GM21723 (cell line): ENCODE measurements around the gene ATF2.
A peak's percentile ranks its signal among the peaks of the same experiment; 100 is the strongest.
"Not testable (repeated sequence)": the region's sequence is repeated elsewhere in the genome, so short reads cannot be mapped to it uniquely, and the experiment has no call there.

Experiments used
- ATAC-seq: cut with Tn5 transposase; IDR thresholded peaks from one replicate; pipeline ENCODE4 v1.9.1; 2021; ENCODE audit warnings: mild to moderate bottlenecking, moderate library complexity; ENCODE audit not compliant: unreplicated experiment

The ATF2 gene

DNA sequence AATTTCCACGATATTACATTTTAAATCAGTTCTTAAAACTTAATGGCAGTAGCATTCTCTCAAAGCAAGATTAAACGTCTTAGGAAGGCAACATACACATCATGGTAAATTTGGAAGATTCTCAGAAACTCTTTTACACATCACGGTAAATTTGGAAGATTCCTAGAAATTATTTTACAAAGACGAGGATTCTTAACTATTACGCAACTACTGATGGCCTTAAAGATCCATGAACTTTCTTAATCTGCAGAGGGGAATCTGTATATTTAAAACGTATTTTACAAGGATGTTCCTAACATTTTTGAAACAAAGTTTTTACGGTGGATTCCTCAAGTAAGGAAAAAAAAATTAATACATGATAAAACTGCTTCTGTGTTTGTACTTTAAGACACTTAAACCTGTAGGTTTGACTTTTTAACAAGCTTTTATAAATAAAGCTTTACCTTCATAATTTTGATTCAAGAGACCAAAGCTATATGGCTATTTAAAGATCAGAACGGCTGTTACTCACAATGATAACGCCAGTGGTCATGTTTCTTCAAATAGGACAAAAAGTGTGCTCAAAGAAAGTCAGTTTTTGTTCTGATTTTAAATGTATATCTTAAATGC is 1.7 kb downstream of the ATF2 start:
- ATAC-seq = no peak

- no peak for ATAC-seq
Measured at GRCh38 chr2:175164235-175164634, 3.8 kb downstream of the ATF2 start.

GRCh38 chr2:175158894-175159293 is 9.1 kb downstream of the ATF2 start:
- ATAC-seq = no peak

- no peak for ATAC-seq
Measured at GRCh38 chr2:175156534-175156933, 11.5 kb downstream of the ATF2 start.

DNA sequence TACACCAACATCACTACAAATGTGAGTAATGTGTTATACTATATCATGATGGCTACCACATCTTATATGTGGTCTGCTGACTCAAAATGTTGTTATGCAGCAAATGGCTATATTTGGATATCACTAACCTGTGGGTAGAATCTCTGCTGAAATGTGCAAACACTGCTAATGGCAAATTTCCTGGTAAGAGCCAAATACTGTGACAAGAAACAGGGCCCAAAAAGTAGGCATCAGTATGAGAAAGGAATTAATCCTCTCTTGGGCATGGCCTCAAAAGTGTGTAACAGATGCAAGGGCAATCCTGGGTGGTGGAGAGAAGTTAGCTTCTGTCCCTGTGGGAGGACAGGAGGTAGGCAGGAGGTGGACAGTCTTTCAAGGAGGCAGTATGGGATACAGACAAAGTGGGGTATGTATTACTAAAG is 13.3 kb downstream of the ATF2 start:
- peak; percentile 64 for ATAC-seq

DNA sequence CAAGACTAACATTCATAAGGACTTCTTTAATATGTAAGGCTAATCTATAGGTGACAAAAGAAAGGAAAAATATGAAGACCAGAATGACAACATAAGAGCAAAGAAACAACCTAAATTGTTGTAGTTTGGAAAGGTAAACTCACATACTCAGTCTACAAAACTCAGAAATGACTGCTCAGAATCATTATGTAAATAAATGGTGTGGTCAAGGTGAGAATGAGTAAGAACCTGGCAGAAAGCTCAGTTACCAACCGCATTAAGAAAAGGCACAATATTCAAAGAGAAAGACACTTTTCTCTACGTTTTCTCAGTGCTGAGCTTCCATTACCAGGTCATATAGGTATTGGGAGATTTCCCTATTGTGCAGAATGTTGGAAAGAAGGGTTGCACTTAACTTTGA is 15.8 kb downstream of the ATF2 start:
- ATAC-seq = peak; percentile 69

- ATAC-seq = no peak
Measured at GRCh38 chr2:175151791-175152190, 16.2 kb downstream of the ATF2 start.

DNA sequence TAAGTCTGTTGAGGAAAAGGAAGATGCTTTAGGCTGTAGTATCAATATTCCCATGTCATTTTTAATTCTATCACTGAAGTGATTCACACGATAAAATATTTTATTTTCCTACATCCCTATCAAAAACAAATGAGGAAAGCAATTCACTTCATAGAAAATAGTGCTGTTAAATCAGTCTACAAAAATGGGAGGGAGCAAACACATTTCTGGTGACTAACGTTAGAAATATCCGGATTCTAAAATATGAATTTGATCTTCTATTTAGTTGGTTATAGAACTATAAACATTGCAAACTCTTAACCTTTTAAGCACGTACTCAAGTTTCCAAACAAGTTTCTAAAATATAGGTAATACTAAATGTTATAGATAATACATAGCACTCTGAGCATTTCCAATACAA is 20.8 kb downstream of the ATF2 start:
- ATAC-seq = no peak

- no peak for ATAC-seq
Measured at GRCh38 chr2:175143678-175144077, 24.3 kb downstream of the ATF2 start.

GRCh38 chr2:175143191-175143590 is 24.8 kb downstream of the ATF2 start:
- ATAC-seq = no peak

- ATAC-seq = no peak
Measured at GRCh38 chr2:175140332-175140731, 27.7 kb downstream of the ATF2 start.

DNA sequence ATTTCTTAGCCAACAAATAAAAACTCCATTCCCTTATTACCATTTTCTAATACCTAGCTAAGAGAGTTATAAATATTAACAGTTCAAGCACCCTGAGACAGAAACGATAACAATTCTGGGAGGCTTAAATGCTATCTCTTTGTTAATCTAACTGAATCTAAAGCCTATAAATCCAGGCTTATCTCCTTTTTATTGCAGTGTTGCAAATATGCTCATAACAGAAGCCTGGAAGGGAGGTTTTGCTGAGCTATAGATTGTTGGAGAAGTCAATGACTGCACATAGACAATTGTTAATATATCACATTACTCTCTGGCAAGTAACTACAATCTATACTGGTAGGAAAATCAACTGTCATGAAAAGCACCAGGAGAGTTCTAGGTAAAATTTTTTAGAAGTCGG is 30.2 kb downstream of the ATF2 start:
- ATAC-seq = no peak

DNA sequence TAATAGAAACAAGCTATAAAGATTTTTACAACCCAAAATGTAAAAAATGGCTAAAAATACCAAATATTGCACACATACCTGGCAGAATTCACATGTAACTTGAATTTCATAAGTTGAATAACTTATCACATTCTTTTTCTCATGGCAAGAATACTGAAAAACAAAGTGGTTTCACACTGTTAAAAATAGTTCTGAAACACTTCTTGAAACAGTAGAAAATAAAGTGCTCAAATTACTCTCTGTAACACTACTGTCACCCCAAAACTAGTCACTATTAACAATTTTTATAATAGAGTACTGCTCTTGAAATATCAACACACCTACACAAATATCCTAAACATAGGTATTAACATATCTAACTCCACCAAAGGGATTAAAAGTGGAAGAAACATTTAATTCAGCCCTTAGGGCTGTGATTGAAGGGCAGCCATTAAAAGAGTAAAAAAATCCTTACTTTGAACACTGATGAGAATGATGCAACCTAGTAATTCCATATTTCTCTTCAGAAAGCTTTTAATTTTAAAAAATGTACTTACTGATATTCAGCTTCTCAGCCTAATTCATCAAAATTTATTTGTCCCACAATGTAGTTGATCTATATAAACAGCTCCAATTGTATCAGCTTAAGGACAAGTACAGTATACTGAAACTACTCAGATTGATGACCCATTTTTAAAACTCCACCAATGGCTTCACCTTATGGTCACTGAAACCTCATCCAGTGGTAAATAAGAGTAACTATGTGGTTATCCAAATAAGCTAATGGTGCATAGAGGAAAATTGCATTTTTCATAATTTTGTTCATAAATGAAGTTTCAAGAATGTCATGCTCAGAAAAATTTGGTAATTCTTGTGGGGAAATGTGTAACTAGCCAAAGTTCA is 31.4 kb downstream of the ATF2 start:
- peak; percentile 89 for ATAC-seq

- no peak for ATAC-seq
Measured at GRCh38 chr2:175135862-175136261, 32.1 kb downstream of the ATF2 start.

GRCh38 chr2:175135177-175135576 is 32.8 kb downstream of the ATF2 start:
- no peak for ATAC-seq

GRCh38 chr2:175131252-175131651 is 36.8 kb downstream of the ATF2 start:
- ATAC-seq = no peak

GRCh38 chr2:175126661-175127060 is 41.3 kb downstream of the ATF2 start:
- ATAC-seq = no peak

- no peak for ATAC-seq
Measured at GRCh38 chr2:175123254-175123653, 44.7 kb downstream of the ATF2 start.

GRCh38 chr2:175111200-175111657 is 56.8 kb downstream of the ATF2 start:
- ATAC-seq = peak; percentile 67

GRCh38 chr2:175108091-175108490 is 59.9 kb downstream of the ATF2 start:
- not testable (repeated sequence) for ATAC-seq

DNA sequence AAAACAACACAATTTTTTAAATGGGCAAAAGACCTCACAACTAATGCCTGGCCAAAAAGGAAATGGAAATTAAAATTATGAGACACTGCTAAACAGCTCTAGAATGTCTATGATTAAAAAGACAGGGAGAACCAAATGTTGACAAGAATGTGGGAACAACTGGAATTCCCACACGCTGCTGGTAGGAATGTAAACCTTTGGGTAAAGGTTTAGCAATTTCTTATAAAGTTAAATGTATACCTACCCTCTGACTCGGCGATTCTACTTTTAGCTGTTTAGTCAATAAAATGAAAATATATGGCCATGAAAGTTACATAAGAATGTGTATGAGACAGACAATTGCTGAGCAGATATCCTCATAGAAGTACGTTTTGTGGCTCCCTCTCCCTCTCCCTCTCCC is 60.9 kb downstream of the ATF2 start:
- ATAC-seq = no peak

DNA sequence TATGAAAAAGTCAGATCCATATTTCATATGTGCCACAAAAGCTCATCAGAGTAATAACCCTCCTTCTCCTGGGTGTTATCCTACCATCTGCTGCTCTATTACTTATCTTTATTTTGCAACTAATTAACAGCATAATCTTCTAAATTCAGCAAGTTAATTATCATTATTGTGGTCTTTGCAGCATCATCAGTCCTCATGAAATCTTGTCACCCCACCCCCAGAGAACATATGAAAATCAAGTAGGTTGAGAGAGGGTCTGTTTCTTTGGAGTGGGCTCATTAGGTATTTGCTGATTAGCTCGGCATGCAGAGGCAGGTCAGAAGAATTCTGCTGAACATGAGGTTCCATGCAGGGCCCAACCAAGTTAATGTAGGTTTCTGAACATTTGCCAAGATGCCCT is 64.8 kb downstream of the ATF2 start:
- no peak for ATAC-seq
